ENCODE results near the gene TRIM33. TPM values are rescaled to one million over a fixed set of nuclear protein-coding genes. Genes with fewer than 3 reads are reported as not detected.

Gene TRIM33
- total RNA-seq, 1 experiment from 2014 or later, result 41.2 TPM

- no peak overlapping the region for H3K4me2 ChIP-seq (ENCODE audit: low read length)
- H3K9me3 ChIP-seq (ENCODE audit: control insufficient read depth in 1 of 2, insufficient read depth in 1 of 2, low read depth in 1 of 2, low read length in 2 of 2), result peaks cover 0 to 5% of the 10 kb centered on the region in 2 experiments; a peak in 1 of 4 replicates
- intact Hi-C loops (cut with micrococcal nuclease), result no loop called here
- H3K4me1 ChIP-seq (ENCODE audit: control insufficient read depth in 1 of 2, insufficient read depth in 2 of 2, low read length in 2 of 2), result peaks cover 0 to 13% of the 10 kb centered on the region in 2 experiments; a peak in 2 of 4 replicates
- no peak overlapping the region for H3K4me3 ChIP-seq (replicated peaks in 1 of 2; ENCODE audit: low read depth in 1 of 2, low read length in 2 of 2)
- H3K36me3 ChIP-seq (ENCODE audit: control insufficient read depth in 1 of 2, insufficient read depth in 2 of 2, low read length in 2 of 2), result peaks cover 0 to 29% of the 10 kb centered on the region in 2 experiments; a peak in 2 of 4 replicates
- DNase-seq (ENCODE audit: low read depth, low spot score) (no peak), ATAC-seq (no peak)
- no peak overlapping the region for H3K9ac ChIP-seq (ENCODE audit: low read length)
- no peaks in the 10 kb centered on the region for H3K9me2 ChIP-seq (ENCODE audit: insufficient read depth)
- ChIA-PET CTCF (no interaction called here), POLR2A (no interaction called here), RAD21 (ENCODE audit: low non-redundant PET in 1 of 2, low total read pairs in 2 of 2, uncharacterized antibody in 2 of 2, unreplicated experiment in 2 of 2) (no interaction called here)
- no peak overlapping the region for H2AFZ ChIP-seq (ENCODE audit: low read depth, low read length, poor library complexity, severe bottlenecking)
- TF ChIP-seq SIN3A (IDR thresholded peaks at IDR 0.05; ENCODE audit: low read depth) (no peak), EGR1 (IDR thresholded peaks at IDR 0.05; ENCODE audit: low read depth) (no peak), FOSL1 (IDR thresholded peaks at IDR 0.05; ENCODE audit: low read depth) (no peak), TCF7L2 (IDR thresholded peaks at IDR 0.05; ENCODE audit: borderline replicate concordance, extremely low read depth, insufficient read depth, insufficient read length) (no peak), ZFX (IDR thresholded peaks at IDR 0.05) (no peak), REST (IDR thresholded peaks at IDR 0.05; ENCODE audit: low read depth) (no peak), ATF3 (IDR thresholded peaks at IDR 0.05) (no peak), SP1 (IDR thresholded peaks at IDR 0.05; ENCODE audit: low read depth) (no peak), CTCF (IDR thresholded peaks at IDR 0.05 in 2 of 3, conservative IDR thresholded peaks at IDR 0.05 in 1 of 3; ENCODE audit: borderline replicate concordance in 1 of 3, insufficient read depth in 1 of 3, low read depth in 2 of 3, low read length in 2 of 3) (no peak), CEBPB (IDR thresholded peaks at IDR 0.05; ENCODE audit: low read depth) (no peak), POLR2A (IDR thresholded peaks at IDR 0.05; ENCODE audit: borderline replicate concordance, extremely low read depth, insufficient read depth, insufficient read length) (no peak), SRF (IDR thresholded peaks at IDR 0.05; ENCODE audit: low read depth) (no peak), EZH2 (IDR thresholded peaks at IDR 0.05) (no peak)
- BruUV-seq (replicated peaks), result no TSS peak
- peaks cover 19% of the 10 kb centered on the region; the same call in 1 of the 2 replicates for H3K79me2 ChIP-seq (ENCODE audit: insufficient read depth, low read length)
- no peaks in the 10 kb centered on the region for H3K27me3 ChIP-seq (ENCODE audit: insufficient read depth, low read length)
- no peak overlapping the region for H3K27ac ChIP-seq (ENCODE audit: low read depth, low read length)
- H4K20me1 ChIP-seq (ENCODE audit: insufficient read depth), result no peaks in the 10 kb centered on the region
Measured at GRCh38 chr1:114454539-114454938, 56.5 kb downstream of the TRIM33 start.
